OCI-LY1 (cell line): ENCODE measurements around the gene TTBK1.

ENCODE experiments used
- H2AFZ ChIP-seq: fragments of 200-600 bp; sonication (generic), shearing (Covaris generic); 2 replicates; pipeline ENCODE4 v1.6.0; 2014; ENCODE audit warnings: antibody characterized with exemption, mild to moderate bottlenecking, low read length
- H3F3A ChIP-seq: fragments of 200-600 bp; sonication (generic), shearing (Covaris generic); 2 replicates; pipeline ENCODE4 v1.6.0; 2014; ENCODE audit warnings: mild to moderate bottlenecking, antibody characterized with exemption, low read length, moderate library complexity; ENCODE audit not compliant: insufficient read depth
- H3K27ac ChIP-seq: fragments of 200-600 bp; sonication (generic); 2 replicates; pipeline ENCODE4 v1.5.1; 2014; ENCODE audit warnings: low read length, mixed run types, mild to moderate bottlenecking, low read depth; ENCODE audit not compliant: poor library complexity, severe bottlenecking
- H3K27me3 ChIP-seq: fragments of 200-600 bp; sonication (generic); 2 replicates; pipeline ENCODE4 v1.6.0; 2014; ENCODE audit warnings: antibody characterized with exemption, mild to moderate bottlenecking, low read length, moderate library complexity; ENCODE audit not compliant: insufficient read depth
- H3K36me3 ChIP-seq: fragments of 200-600 bp; sonication (generic); 2 replicates; pipeline ENCODE4 v1.6.1; 2014; ENCODE audit warnings: mild to moderate bottlenecking, antibody characterized with exemption, low read length, moderate library complexity, mixed read lengths; ENCODE audit not compliant: insufficient read depth
- H3K4me1 ChIP-seq: fragments of 200-600 bp; sonication (generic); 2 replicates; pipeline ENCODE4 v1.5.1; 2014; ENCODE audit warnings: mild to moderate bottlenecking, low read length, moderate library complexity; ENCODE audit not compliant: insufficient read depth, severe bottlenecking
- H3K4me2 ChIP-seq: fragments of 200-600 bp; sonication (generic), shearing (Covaris generic); 2 replicates; pipeline ENCODE4 v1.6.1; 2014; ENCODE audit warnings: low read length
- H3K4me3 ChIP-seq: fragments of 200-600 bp; sonication (generic); 2 replicates; pipeline ENCODE4 v1.5.1; 2014; ENCODE audit warnings: low read length, low read depth, mild to moderate bottlenecking, mixed read lengths; ENCODE audit not compliant: poor library complexity, severe bottlenecking
- H3K79me2 ChIP-seq: fragments of 200-600 bp; shearing (Covaris generic); 2 replicates; pipeline ENCODE4 v1.6.1; 2016; ENCODE audit warnings: mixed run types, low read length, mixed read lengths; ENCODE audit not compliant: insufficient read depth
- H3K9ac ChIP-seq: fragments of 200-600 bp; sonication (generic), shearing (Covaris generic); 2 replicates; pipeline ENCODE4 v1.6.1; 2014; ENCODE audit warnings: mild to moderate bottlenecking, low read length, mixed read lengths
- H3K9me2 ChIP-seq: fragments of 200-600 bp; sonication (generic), shearing (Covaris generic); 2 replicates; pipeline ENCODE4 v1.6.1; 2014; ENCODE audit warnings: low read depth, mild to moderate bottlenecking, low read length, mixed read lengths
- H3K9me3 ChIP-seq: fragments of 200-600 bp; shearing (Covaris generic); 2 replicates; pipeline ENCODE4 v1.6.1; 2014; ENCODE audit warnings: low read length, mixed read lengths
- H4K20me1 ChIP-seq: fragments of 200-600 bp; sonication (generic), shearing (Covaris generic); 2 replicates; pipeline ENCODE4 v1.6.0; 2016; ENCODE audit warnings: mild to moderate bottlenecking, low read length; ENCODE audit not compliant: insufficient read depth
- EZH2 ChIP-seq: fragments of 200-600 bp; sonication (generic), shearing (Covaris generic); IDR thresholded peaks from 2 replicates; pipeline ENCODE4 v1.8.0; 2017; ENCODE audit warnings: borderline replicate concordance, mixed run types, mild to moderate bottlenecking, antibody characterized with exemption, low read length, moderate library complexity, mixed read lengths
- TF ChIP-seq, protein P1 (sequence below): fragments of 200-600 bp; sonication (generic), shearing (Covaris generic); IDR thresholded peaks from 2 replicates; pipeline ENCODE4 v1.5.1; 2017; ENCODE audit warnings: mild to moderate bottlenecking, antibody characterized with exemption, low read length, moderate library complexity, mixed read lengths

TTBK1 gene

DNA sequence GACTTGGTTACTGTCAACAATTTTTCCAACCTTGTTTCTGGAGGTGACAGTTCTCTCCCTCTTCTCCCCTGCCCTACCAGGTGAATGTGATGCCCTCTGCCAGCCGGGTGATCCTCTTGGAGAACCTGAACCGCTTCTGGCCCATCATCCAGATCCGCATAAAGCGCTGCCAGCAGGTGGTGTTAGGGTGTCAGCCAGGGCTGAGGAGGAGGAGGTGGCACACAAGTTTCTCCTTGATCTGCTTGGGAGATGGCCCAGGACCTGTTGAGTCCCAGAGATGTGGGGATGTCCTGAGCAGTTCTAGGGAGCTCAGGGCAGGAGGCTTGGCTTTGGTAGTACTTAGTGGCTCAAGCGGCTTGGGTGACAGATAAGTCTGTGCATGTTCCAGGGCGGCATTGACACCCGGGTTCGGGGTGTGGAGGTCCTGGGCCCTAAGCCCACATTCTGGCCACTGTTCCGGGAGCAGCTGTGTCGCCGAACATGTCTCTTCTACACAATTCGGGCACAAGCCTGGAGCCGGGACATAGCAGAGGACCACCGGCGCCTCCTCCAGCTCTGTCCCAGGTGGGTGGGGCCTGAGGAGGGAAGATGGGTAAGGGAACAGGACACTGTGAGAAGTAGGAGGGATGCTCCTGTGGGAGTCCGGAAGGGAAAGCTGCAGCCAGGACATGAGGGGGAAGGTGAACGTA, 40.1 kb upstream of the TTBK1 start:
- H3K27ac ChIP-seq, result no peak overlapping the region
- TF ChIP-seq, protein P1, sequence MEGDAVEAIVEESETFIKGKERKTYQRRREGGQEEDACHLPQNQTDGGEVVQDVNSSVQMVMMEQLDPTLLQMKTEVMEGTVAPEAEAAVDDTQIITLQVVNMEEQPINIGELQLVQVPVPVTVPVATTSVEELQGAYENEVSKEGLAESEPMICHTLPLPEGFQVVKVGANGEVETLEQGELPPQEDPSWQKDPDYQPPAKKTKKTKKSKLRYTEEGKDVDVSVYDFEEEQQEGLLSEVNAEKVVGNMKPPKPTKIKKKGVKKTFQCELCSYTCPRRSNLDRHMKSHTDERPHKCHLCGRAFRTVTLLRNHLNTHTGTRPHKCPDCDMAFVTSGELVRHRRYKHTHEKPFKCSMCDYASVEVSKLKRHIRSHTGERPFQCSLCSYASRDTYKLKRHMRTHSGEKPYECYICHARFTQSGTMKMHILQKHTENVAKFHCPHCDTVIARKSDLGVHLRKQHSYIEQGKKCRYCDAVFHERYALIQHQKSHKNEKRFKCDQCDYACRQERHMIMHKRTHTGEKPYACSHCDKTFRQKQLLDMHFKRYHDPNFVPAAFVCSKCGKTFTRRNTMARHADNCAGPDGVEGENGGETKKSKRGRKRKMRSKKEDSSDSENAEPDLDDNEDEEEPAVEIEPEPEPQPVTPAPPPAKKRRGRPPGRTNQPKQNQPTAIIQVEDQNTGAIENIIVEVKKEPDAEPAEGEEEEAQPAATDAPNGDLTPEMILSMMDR, result no peak
- TF ChIP-seq EZH2, result no peak
- H3K9ac ChIP-seq, result no peak overlapping the region

DNA sequence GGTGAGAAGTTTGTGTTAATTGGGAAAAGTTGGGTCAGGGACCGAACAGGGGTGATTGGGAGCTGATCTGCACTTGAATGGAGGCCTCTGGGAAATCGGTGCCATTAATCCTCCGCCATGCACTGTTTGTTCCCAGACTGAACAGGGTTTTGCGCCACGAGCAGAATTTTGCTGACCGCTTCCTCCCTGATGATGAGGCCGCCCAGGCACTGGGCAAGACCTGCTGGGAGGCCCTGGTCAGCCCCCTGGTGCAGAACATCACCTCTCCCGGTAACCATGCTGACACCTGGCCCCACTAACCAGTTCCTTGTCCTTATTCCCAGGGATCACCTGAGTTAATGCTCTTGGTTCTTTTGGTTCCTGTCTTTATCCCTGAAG, 39.6 kb upstream of the TTBK1 start:
- H3K4me1 ChIP-seq, result no peaks in the 10 kb centered on the region
- no peaks in the 10 kb centered on the region for H3K9me3 ChIP-seq
- H2AFZ ChIP-seq, result no peak overlapping the region
- H3K27ac ChIP-seq, result no peak overlapping the region
- no peaks in the 10 kb centered on the region for H3K9me2 ChIP-seq
- peaks cover 28% of the 10 kb centered on the region for H3K36me3 ChIP-seq
- no peaks in the 10 kb centered on the region for H3F3A ChIP-seq
- no peak overlapping the region for H3K4me2 ChIP-seq
- no peaks in the 10 kb centered on the region for H3K27me3 ChIP-seq
- TF ChIP-seq, protein P1, result no peak
- no peak for TF ChIP-seq EZH2
- H3K79me2 ChIP-seq, result no peaks in the 10 kb centered on the region
- no peak overlapping the region for H3K4me3 ChIP-seq
- no peak overlapping the region for H3K9ac ChIP-seq
- no peaks in the 10 kb centered on the region for H4K20me1 ChIP-seq

More for the DNA sequence above, 40.1 kb upstream of the TTBK1 start:
- Histone ChIP-seq H3F3A (no peaks in the 10 kb centered on the region), H3K9me3 (no peaks in the 10 kb centered on the region), H3K4me1 (no peaks in the 10 kb centered on the region), H4K20me1 (no peaks in the 10 kb centered on the region), H3K79me2 (no peaks in the 10 kb centered on the region), H2AFZ (no peak overlapping the region), H3K27me3 (no peaks in the 10 kb centered on the region), H3K36me3 (peaks cover 28% of the 10 kb centered on the region), H3K9me2 (no peaks in the 10 kb centered on the region), H3K4me2 (no peak overlapping the region), H3K4me3 (no peak overlapping the region)

DNA sequence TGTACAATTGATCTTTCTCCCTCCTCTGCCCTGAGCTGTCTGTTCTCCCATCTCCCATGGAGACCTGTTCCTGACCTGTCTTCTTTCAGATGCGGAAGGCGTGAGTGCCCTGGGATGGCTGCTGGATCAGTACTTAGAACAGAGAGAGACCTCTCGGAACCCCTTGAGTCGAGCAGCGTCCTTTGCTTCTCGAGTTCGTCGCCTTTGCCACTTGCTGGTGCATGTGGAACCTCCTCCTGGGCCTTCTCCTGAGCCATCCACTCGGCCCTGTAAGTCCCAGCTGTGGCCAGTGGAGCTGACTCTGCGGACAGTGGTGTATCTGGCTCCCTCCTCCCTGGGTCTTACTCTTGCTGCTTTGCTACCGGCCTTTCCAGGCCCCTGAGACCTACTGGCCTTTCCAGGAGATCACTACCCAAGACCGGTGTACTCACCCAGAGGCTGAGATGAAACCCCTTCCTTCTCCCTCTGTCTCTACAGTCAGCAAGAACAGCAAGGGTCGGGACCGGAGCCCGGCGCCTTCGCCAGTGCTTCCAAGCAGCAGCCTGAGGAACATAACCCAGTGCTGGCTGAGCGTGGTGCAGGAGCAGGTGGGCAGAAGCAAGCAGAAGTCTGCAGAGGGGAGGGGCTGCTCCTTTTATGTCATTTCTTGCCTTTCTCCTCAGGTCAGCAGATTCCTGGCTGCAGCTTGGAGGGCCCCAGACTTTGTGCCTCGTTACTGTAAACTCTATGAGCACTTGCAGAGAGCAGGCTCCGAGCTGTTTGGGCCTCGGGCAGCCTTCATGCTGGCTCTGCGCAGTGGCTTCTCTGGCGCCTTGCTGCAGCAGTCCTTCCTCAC, 38.8 kb upstream of the TTBK1 start:
- Histone ChIP-seq H2AFZ (no peak overlapping the region), H3K4me1 (no peaks in the 10 kb centered on the region), H3F3A (no peaks in the 10 kb centered on the region), H3K36me3 (peaks cover 27% of the 10 kb centered on the region), H3K9ac (no peak overlapping the region), H3K9me2 (no peaks in the 10 kb centered on the region), H4K20me1 (no peaks in the 10 kb centered on the region), H3K27ac (no peak overlapping the region), H3K4me3 (no peak overlapping the region), H3K79me2 (no peaks in the 10 kb centered on the region), H3K9me3 (no peaks in the 10 kb centered on the region), H3K4me2 (no peak overlapping the region), H3K27me3 (no peaks in the 10 kb centered on the region)
- no peak for TF ChIP-seq EZH2
- TF ChIP-seq, protein P1, result no peak
